ENCODE measurements around the gene RPS6KA6. TPM values are rescaled to one million over a fixed set of nuclear protein-coding genes. Genes with fewer than 3 reads are reported as not detected.

RPS6KA6 gene
- total RNA-seq, 1 donor from 2014 or later = 0.39 TPM

Small RNA genes lying within 50 kb of the gene (microRNA-seq; reads per million reads assigned to microRNA genes)
- gene MIR548I4 (ENCODE audit: borderline number of aligned reads) = not detected
